Endothelial cell of umbilical vein (primary cell): ENCODE results near the gene MORC1. TPM values are rescaled to one million over a fixed set of nuclear protein-coding genes. Genes with fewer than 3 reads are reported as not detected.

Source experiments
- Bru-seq: library from RNA; stranded (reverse); fragments of 400-500 nt; gene quantifications from one replicate; lab custom pipeline; 2021; lab: Mats Ljungman, UMichigan
- BruChase-seq, 2 experiments: library from RNA; stranded (reverse); fragments of 400-500 nt; gene quantifications; one replicate each; lab custom pipeline; 2021; lab: Mats Ljungman, UMichigan
- BruUV-seq: library from RNA; stranded (reverse); fragments of 400-500 nt; replicated peaks from 2 replicates; lab custom pipeline; 2021; lab: Mats Ljungman, UMichigan
- CTCF ChIA-PET: fragments of 300-600, 350-600 bp; sonication (Branson Sonifier 250); formaldehyde crosslinking; loops from one replicate; lab custom pipeline; 2021; ENCODE audit warnings: antibody characterized with exemption, inconsistent platforms; lab: Charles Lee
- POLR2A ChIA-PET: fragments of 300-600, 350-600 bp; sonication (Branson Sonifier 250); formaldehyde crosslinking; loops from one replicate; lab custom pipeline; 2021; ENCODE audit warnings: antibody characterized with exemption, inconsistent platforms; lab: Charles Lee
- DNase-seq: peaks from one replicate; pipeline ENCODE4 v3.0.0-alpha.2; 2011; ENCODE audit warnings: low read depth, low spot score
- FAIRE-seq: peaks from 2 replicates; lab custom pipeline; 2011; peaks lifted over from hg19 to GRCh38; lab: Jason Lieb, UNC
- H2AFZ ChIP-seq: 2 replicates; pipeline ENCODE4 v1.6.0; 2012; ENCODE audit warnings: low read depth, low read length, control low read depth, inconsistent platforms
- H3K27ac ChIP-seq: 2 replicates; pipeline ENCODE4 v1.5.1; 2011; ENCODE audit warnings: low read depth, mild to moderate bottlenecking, control low read depth, low read length, moderate library complexity; ENCODE audit not compliant: insufficient read depth
- H3K27me3 ChIP-seq, 2 experiments: 2 replicates each; pipeline versions ENCODE4 v1.6.0 to v1.6.1; 2011; ENCODE audit warnings: low read length in 2 of 2, mixed read lengths in 1 of 2; ENCODE audit not compliant: control insufficient read depth in 2 of 2, insufficient read depth in 2 of 2
- H3K36me3 ChIP-seq, 2 experiments: 2 replicates in 1 of 2; 3 replicates in 1 of 2; pipeline ENCODE4 v1.5.1; 2011; ENCODE audit warnings: low read length in 2 of 2, mild to moderate bottlenecking in 1 of 2, moderate library complexity in 1 of 2; ENCODE audit not compliant: control insufficient read depth in 2 of 2, insufficient read depth in 2 of 2; ENCODE audit errors: extremely low read depth in 1 of 2
- H3K4me1 ChIP-seq: 3 replicates; pipeline ENCODE4 v1.5.1; 2011; ENCODE audit warnings: mild to moderate bottlenecking, low read length; ENCODE audit not compliant: control insufficient read depth, insufficient read depth; ENCODE audit errors: extremely low read depth
- H3K4me2 ChIP-seq: 2 replicates; pipeline ENCODE4 v1.6.1; 2011; ENCODE audit warnings: low read length, control low read depth, mixed read lengths; ENCODE audit not compliant: insufficient read depth
- H3K4me3 ChIP-seq, 3 experiments: fragments of 200-600 bp in 1 of 3; sonication (generic), shearing (Covaris generic) in 1 of 3; replicated peaks in 1 of 3; 2 replicates each; pipeline ENCODE4 v1.5.1; 2011 to 2016; ENCODE audit warnings: control low read depth in 3 of 3, low read length in 3 of 3, mild to moderate bottlenecking in 2 of 3, inconsistent platforms in 1 of 3, low read depth in 1 of 3, moderate library complexity in 1 of 3; ENCODE audit not compliant: insufficient read depth in 1 of 3
- H3K79me2 ChIP-seq: 2 replicates; pipeline ENCODE4 v1.6.0; 2012; ENCODE audit warnings: low read length, inconsistent platforms; ENCODE audit not compliant: control insufficient read depth, insufficient read depth
- H3K9ac ChIP-seq: replicated peaks from 2 replicates; pipeline ENCODE3; 2011; ENCODE audit warnings: low read length, control low read depth; ENCODE audit not compliant: insufficient read depth; ENCODE audit errors: extremely low read depth
- H3K9me1 ChIP-seq: replicated peaks from 3 replicates; pipeline ENCODE4 v1.6.0; 2011; ENCODE audit warnings: mild to moderate bottlenecking, low read length; ENCODE audit not compliant: control insufficient read depth, insufficient read depth; ENCODE audit errors: extremely low read depth
- H3K9me3 ChIP-seq: replicated peaks from 2 replicates; pipeline ENCODE4 v1.5.1; 2012; ENCODE audit warnings: low read length, inconsistent platforms; ENCODE audit not compliant: control insufficient read depth, insufficient read depth
- H4K20me1 ChIP-seq: replicated peaks from 2 replicates; pipeline ENCODE3; 2011; ENCODE audit warnings: mild to moderate bottlenecking, low read length; ENCODE audit not compliant: control insufficient read depth, insufficient read depth; ENCODE audit errors: extremely low read depth
- CTCF ChIP-seq, 2 donors: IDR thresholded peaks; 1 replicate in 1 of 2; 2 replicates in 1 of 2; pipeline ENCODE4 v1.5.1; 2011; ENCODE audit warnings: low read length in 2 of 2, mild to moderate bottlenecking in 2 of 2, moderate library complexity in 2 of 2, control low read depth in 1 of 2, inconsistent platforms in 1 of 2, low read depth in 1 of 2; ENCODE audit not compliant: insufficient read depth in 1 of 2; ENCODE audit errors: extremely low read depth in 1 of 2
- EZH2 ChIP-seq: IDR thresholded peaks from 2 replicates; pipeline ENCODE4 v1.6.1; 2012; ENCODE audit warnings: borderline replicate concordance, low read depth, mild to moderate bottlenecking, moderate library complexity, low read length, inconsistent platforms; ENCODE audit not compliant: severe bottlenecking
- FOS ChIP-seq: IDR thresholded peaks from 2 replicates; pipeline ENCODE4 v1.6.1; 2011; ENCODE audit warnings: mild to moderate bottlenecking, low read length, moderate library complexity, borderline replicate concordance; ENCODE audit not compliant: insufficient read depth
- GATA2 ChIP-seq: IDR thresholded peaks from 2 replicates; pipeline ENCODE4 v1.7.0; 2011; ENCODE audit warnings: low read depth, mild to moderate bottlenecking, moderate library complexity, mixed read lengths, low read length; ENCODE audit not compliant: insufficient read length, insufficient read depth
- JUN ChIP-seq: IDR thresholded peaks from 2 replicates; pipeline ENCODE4 v1.6.1; 2011; ENCODE audit warnings: borderline replicate concordance, low read depth; ENCODE audit not compliant: insufficient read length, insufficient read depth
- MAX ChIP-seq: IDR thresholded peaks from 2 replicates; pipeline ENCODE4 v1.6.1; 2011; ENCODE audit not compliant: insufficient read depth, insufficient read length
- MYC ChIP-seq: IDR thresholded peaks from one replicate; pipeline ENCODE4 v1.6.1; 2011; ENCODE audit warnings: mild to moderate bottlenecking, low read depth, low read length
- POLR2A ChIP-seq: IDR thresholded peaks from 2 replicates; pipeline ENCODE4 v1.6.1; 2012; ENCODE audit warnings: low read depth, mild to moderate bottlenecking, control low read depth, low read length
- POLR2AphosphoS5 ChIP-seq: IDR thresholded peaks from 2 replicates; pipeline ENCODE4 v1.6.1; 2012; ENCODE audit warnings: low read depth, mild to moderate bottlenecking, control low read depth, low read length, moderate library complexity; ENCODE audit not compliant: insufficient read depth
- dilution Hi-C: fragments of 300-500 bp; cut with MboI; formaldehyde crosslinking; loops from one replicate; pipeline ENCODE4 v1.15.0; 2019; ENCODE audit warnings: low sequenced_read_pairs; ENCODE audit not compliant: extremely low pct_ligation_motif_present
- intact Hi-C: fragments of 100-400 bp; cut with micrococcal nuclease; formaldehyde crosslinking; loops from one replicate; pipeline ENCODE4 v1.10.0; 2022
- long read RNA-seq: library from polyadenylated mRNA; stranded (forward); transcript quantifications from one replicate; pipeline ENCODE4 v2.0.0, GENCODE V29; 2021
- polyA minus RNA-seq, 3 experiments: library from RNA; depleted of rRNA, polyadenylated mRNA; stranded (reverse); fragments of >200 nt; gene quantifications; 1 replicate in 1 of 3; 2 replicates in 2 of 3; pipeline ENCODE4 v1.2.3, GENCODE V29; 2011
- polyA plus RNA-seq, 4 experiments: library from polyadenylated mRNA; depleted of rRNA in 3 of 4; stranded (reverse) in 3 of 4; unstranded in 1 of 4; fragments of >200 nt; gene quantifications; 2 replicates each; pipeline versions ENCODE4 v1.2.1 to v1.2.3, GENCODE V29; 2011 to 2012; ENCODE audit warnings: missing spikeins in 1 of 4
- total RNA-seq: library from RNA; stranded (reverse); gene quantifications from 2 replicates; pipeline ENCODE4 v1.2.3, GENCODE V29; 2021

Gene MORC1, protein sequence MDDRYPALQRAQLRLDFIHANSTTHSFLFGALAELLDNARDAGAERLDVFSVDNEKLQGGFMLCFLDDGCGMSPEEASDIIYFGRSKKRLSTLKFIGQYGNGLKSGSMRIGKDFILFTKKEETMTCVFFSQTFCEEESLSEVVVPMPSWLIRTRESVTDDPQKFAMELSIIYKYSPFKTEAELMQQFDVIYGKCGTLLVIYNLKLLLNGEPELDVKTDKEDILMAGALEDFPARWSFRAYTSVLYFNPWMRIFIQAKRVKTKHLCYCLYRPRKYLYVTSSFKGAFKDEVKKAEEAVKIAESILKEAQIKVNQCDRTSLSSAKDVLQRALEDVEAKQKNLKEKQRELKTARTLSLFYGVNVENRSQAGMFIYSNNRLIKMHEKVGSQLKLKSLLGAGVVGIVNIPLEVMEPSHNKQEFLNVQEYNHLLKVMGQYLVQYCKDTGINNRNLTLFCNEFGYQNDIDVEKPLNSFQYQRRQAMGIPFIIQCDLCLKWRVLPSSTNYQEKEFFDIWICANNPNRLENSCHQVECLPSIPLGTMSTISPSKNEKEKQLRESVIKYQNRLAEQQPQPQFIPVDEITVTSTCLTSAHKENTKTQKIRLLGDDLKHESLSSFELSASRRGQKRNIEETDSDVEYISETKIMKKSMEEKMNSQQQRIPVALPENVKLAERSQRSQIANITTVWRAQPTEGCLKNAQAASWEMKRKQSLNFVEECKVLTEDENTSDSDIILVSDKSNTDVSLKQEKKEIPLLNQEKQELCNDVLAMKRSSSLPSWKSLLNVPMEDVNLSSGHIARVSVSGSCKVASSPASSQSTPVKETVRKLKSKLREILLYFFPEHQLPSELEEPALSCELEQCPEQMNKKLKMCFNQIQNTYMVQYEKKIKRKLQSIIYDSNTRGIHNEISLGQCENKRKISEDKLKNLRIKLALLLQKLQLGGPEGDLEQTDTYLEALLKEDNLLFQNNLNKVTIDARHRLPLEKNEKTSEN
- total RNA-seq (not detected in 2 replicates), polyA plus RNA-seq (not detected in 2 replicates), polyA minus RNA-seq (not detected in 2 replicates), Bru-seq, nascent RNA (not detected), BruChase-seq, experiment 1, labeled RNA remaining after a 6-hour chase (not detected), BruChase-seq, experiment 2, labeled RNA remaining after a 2-hour chase (not detected)
- not detected in 2 replicates for polyA plus RNA-seq (2011; cell fraction: cytosol; rRNA removed)
- not detected in 2 replicates for polyA plus RNA-seq (2011; cell fraction: nucleus; rRNA removed)
- polyA plus RNA-seq (2012): not detected in 2 replicates
- polyA minus RNA-seq (2011; cell fraction: cytosol; rRNA and poly(A)+ RNA removed): not detected
- not detected in 2 replicates for polyA minus RNA-seq (2011; cell fraction: nucleus; rRNA and poly(A)+ RNA removed)
- long read RNA-seq: 0 reads

- FAIRE-seq (no peak), DNase-seq (no peak)
- H3K9me1 ChIP-seq: no peaks in the 10 kb centered on the region
- H3K4me2 ChIP-seq: no peak within 1 kb of the TSS
- no TSS peak for BruUV-seq
- H3K27me3 ChIP-seq: no peaks in the 10 kb centered on the region
- no peak within 1 kb of the TSS for H2AFZ ChIP-seq
- intact Hi-C loops: no loop called here
- no peak for TF ChIP-seq GATA2
- TF ChIP-seq POLR2AphosphoS5: no peak
- TF ChIP-seq POLR2A: no peak
- TF ChIP-seq FOS: no peak
- no peak for TF ChIP-seq MAX
- no peak for TF ChIP-seq CTCF (IDR thresholded peaks at IDR 0.05; ENCODE audit: extremely low read depth in 1 of 2, insufficient read depth in 1 of 2, low read depth in 1 of 2, low read length in 2 of 2)
- no peak for TF ChIP-seq EZH2
- TF ChIP-seq JUN: no peak
- no peak for TF ChIP-seq MYC
- no peaks in the 10 kb centered on the region for H4K20me1 ChIP-seq
- dilution Hi-C loops: no loop called here
- H3K4me1 ChIP-seq: no peaks in the 10 kb centered on the region
- H3K9ac ChIP-seq: no peak within 1 kb of the TSS
- ChIA-PET CTCF (no interaction called here), POLR2A (no interaction called here)
- H3K27ac ChIP-seq: no peak within 1 kb of the TSS
- H3K79me2 ChIP-seq: no peaks in the 10 kb centered on the region
- H3K36me3 ChIP-seq: no peaks in the 10 kb centered on the region
- no peaks in the 10 kb centered on the region for H3K9me3 ChIP-seq
- no peak within 1 kb of the TSS for H3K4me3 ChIP-seq
Observed at GRCh38 chr3:109117939-109118338, at the start of gene MORC1. Gene MORC1, minus strand, starts transcription at chr3:109118134. Its CDS starts 75 bp downstream, at chr3:109118059.
